NCI-H2107 treated with DMSO at 0.1 percent for 48 hours (cell line): ENCODE measurements around the gene CEP83.

Experiments
- DNase-seq: peaks from one replicate; lab custom pipeline; 2025; ENCODE audit not compliant: unreplicated experiment; lab: John Stamatoyannopoulos, UW

The CEP83 gene

DNA sequence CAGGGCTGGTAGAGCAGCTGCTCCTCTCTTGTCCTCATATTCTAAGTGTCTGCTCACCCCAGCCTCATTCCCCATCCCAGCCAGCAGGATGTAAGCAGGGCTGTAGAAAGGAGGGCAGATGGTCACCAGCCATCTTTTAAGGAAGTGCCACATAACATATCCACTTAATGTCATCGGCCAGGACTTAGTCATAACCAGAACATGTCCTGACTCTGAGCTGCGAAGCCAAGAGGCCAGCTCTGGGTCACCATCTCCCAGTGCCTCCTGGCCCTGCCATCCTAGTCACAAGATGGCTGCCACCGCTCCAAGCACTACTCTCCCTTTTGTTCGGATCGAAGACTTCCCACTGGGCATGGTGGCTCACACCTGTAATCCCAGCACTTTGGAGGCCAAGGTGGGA is 187.4 kb downstream of the CEP83 start:
- no peak for DNase-seq

DNA sequence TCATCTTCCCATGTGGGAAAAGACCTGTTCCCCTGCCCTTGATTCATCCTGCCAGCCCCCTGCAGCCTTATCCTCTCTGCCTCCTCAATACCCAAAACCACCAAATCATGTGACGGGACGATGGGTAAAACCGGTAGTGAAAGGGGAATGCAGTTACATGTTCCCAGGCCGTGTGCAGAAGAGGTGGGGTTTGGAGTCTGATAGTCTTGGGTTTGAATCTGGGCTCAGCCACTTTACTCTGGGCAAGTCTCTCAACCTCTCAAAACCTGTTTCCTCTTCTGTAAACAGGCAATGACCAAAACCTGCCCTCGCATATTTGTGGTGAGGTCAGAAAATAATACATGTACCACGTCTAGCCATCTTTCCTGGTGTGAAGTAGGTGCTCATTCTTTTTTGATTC is 188.3 kb downstream of the CEP83 start:
- no peak for DNase-seq

DNA sequence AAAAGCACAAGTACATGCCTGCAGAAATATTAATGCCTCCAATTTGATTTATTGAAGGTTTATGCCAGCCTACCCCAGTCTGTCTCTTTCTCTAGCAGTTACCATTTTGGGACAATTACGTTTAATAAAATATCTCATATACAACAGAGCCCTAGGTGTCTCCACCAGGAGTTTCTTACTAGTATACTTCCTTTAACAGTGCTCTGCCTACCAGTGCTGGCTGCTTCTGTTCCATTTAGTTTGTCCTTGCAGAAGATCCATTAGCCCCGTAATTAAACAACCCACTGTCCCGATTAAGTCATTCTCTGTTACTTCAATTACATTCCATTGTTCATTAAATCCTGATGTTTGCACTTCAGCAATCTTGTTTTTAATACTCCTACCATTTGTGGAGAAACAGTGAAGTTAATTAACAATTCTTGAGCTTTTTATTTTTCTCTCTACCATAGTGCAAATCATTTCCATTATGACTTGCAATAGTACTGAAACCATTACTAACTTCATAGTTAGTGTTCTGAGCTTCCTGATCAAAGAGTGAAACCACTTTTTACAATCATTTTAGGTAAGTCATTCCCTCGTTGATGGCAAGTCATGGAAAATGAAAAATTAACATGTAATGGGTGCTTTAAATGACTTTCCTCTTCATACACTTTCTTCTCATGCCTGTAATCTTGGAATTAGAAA is 190.2 kb downstream of the CEP83 start:
- no peak for DNase-seq

DNA sequence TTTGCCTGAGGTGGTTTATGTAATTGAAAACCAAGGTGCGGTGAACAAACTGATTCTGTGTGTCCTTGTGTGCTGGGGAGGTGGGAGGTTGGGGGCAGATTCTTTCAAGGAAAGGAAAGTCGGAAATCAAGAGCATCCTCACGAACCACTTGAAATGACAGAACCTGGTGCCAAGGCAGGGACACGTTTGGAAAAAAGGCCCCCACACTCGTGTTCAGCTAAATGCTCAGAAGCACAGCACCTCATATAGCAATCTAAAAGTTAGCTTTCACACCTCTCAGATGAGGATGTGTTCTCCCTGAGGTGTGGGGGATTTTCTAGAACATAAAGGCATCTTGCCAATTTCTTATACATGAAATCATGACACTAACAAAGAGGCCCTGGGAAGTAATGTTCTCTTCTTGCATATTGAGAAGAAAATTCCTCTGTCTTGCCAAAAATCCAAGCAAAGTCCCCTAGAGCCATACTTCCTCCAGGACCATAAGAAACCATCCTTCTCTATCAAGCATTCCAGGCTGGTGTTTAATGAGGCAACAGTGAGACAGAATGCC is 191.7 kb downstream of the CEP83 start:
- DNase-seq, result no peak

DNA sequence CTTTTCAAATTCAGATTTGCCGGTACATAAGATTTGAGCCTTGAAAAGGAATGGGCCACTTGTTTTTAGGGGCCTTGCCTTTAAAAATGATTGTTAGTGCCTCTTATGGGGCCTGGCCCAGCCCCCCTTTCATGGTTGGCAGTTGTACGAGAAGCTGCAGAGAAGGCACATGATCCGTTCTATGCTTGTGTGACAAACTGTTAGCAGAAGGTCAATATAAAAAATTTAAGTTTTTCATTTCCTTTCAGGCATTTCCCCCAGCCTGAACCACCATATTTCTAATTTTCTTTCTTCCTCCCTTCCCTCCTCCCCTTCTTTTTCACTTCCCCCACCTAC is 192.2 kb downstream of the CEP83 start:
- no peak for DNase-seq

DNA sequence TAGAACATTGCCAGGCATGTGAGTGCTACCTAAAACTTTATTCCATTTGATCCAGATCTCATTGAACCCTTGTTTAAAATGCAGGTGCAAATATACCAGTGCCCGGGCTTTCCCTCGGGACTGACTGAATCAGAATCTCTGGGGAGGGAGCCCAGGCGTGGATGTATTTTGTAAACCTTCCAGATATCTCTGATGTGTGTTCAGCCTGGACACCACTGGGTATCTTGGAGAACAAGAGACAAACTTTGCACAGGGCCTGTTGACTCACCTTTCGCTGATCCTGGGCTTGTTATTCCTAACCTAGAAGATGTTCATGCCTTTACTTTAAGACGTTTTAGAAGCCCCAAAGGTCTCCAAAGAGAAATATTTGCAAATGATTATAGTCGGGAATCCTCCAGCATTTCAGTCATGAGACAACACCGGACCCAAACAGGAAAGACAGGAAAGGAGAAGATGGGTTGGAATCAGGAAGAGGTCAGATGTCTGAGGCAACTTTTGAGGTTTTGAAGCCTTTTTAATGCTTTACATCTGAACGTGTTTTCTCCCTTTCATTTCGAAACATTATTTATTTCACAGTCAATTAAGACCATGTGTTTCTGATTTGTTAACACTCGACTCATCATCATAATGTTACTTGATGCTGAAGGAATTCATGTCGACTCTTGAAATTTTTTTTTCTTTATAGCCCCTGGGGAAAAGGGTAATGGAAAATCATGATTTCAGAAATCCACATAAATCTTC is 192.7 kb downstream of the CEP83 start:
- DNase-seq, result no peak

DNA sequence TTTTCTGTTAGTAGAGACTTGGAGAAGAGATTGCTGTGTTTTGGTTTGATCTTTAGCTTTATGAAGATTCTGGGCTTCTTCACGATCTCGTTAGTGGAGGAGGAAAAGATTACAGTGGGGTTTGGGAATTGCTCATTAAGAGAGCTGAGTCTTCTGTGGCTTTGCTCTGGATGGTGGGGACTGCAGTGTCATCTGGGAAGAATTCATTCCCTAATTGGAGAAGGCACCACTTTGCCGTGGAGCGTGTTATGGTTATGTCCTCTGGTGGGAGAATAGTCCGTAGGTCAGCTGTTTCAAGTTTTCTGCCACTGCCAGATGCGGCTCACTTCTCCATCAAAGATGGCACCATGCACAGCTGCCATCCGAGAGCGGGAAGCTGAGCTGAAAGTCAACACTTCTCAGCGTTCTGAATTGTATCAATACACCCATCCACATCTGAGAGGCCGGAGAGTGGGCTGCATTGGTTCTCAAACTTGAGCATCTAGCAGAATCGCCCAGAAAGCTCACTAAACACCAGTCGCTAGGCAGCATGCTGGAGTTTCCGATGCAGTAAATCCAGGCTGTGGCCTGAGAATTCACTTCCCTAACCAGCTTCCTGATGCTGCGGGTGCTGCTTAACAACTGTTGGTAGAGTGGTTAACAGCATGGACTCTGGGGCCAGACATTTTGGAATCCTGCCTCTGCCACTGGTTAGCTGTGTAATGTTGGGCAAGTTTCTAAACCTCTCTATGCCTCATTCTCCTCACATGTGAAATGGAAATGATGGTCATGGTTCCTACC is 193.5 kb downstream of the CEP83 start:
- no peak for DNase-seq

DNA sequence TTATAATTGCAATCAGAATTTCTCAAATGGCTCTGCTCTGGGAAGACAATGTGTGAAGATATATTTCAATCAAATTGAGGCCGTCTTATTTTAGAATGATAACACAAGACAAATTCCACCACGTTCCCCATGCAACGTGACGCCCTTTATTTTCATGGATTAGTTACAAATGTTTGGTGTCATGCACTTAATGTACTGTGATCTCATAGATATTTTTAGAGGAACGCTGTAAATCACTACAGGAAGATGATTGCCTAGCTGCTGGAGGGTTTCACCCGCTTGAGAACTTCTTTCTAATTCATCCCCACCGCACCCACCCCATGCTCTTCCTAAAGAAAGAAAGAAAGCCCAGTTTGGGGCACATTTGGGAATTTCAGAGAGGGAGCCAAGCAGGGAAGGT is 194.1 kb downstream of the CEP83 start:
- no peak for DNase-seq

DNA sequence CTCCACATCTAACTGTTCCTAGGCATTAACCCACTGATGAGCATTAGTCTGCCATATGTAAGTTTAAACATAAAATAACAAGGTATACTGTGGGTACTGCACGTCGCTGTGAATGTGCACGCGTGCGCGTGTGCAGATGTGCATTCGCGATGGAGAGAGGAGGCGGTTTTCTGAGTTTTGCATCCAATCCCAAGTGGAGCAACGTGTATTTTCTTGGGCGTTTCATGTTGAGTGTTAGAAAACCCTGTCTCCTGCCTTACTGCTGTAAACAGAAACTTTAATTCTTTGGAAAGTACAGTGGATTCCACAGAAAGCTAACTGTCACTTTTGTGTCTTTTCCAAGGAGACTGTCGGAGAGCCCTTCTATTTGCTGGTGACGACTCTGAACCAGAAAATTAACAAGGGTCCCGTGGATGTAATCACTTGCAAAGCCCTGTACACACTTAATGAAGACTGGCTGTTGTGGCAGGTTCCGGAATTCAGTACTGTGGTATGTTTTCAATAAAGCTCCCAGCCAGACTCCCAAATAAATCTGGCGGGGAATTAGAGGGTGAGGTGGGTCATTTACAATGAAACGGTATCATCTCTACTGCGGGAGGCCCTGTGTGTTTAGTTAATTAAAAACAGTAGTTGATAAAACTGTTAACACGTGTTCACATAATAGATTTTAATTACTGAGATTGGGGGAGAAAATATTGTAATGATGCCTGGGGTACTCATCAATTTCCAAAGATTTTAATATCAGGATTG is 194.8 kb downstream of the CEP83 start:
- DNase-seq, result no peak

DNA sequence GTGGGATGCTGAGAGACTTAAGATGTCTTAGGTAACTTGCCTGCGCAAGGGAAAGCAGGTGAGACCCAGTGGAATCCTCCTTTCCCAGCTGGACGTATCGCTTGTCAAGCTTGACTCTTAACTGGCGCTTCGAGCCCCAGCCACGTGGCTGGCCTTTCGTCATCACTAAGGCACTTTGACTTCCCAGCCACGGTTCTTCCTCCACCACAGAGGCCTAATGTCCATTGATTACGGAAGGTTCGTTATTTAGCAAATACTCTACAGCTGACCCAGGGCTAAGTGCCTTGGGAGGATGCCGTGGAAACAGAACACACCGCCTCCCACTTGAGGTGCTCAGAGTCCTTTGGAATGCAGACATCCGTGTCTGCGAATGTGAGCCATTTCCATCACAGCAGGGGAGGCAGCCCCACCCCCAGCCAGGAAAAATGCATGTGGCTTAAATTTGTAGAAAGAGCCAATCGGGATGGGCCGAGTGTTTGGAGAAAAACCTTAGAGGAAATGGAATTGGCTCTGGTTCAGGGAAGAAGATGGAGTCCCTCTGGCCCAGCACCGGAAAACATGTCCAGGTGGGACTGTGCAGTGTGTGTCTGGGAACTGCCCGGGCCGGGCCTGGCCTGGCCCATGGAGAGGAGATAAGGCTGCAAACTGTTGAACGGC is 195.6 kb downstream of the CEP83 start:
- DNase-seq, result no peak

DNA sequence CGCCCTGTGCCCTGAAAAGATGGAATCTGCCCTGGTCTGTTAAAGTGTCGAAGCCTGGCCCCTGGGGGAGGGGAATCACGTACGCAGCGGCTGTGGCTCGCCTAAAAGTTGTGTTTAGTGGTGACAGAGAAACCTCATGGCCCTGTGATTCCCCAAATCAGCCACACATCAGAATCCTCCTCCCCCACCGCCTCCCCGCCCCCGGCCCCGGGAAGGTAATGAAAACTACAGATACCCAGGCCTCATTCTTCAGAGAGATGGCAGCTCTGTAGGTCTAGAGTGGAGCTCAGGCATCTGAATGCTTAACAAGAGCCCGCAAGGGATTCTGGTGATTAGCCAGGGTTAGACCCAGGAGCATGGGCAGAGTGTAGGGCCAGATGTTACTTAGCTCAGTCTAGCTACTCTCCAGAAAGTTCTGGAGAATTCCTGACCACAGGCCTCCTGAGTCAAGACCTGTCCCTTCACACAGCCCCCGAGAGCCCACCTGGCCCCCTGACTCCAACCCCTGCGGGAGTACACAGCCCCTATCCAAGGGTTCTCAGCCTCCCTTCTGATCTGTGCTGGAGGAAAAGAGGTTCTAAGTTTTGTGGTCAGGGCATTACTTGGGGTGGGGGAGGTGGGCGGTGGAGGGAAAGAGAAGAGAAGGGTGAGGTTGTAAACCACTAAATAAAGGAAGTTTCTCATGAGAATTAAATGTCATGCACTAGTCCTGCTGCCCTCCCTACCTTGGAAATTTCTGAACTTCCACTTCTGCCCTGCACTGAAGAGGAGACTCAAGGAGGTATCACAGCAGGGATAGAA is 196.5 kb downstream of the CEP83 start:
- DNase-seq, result no peak

DNA sequence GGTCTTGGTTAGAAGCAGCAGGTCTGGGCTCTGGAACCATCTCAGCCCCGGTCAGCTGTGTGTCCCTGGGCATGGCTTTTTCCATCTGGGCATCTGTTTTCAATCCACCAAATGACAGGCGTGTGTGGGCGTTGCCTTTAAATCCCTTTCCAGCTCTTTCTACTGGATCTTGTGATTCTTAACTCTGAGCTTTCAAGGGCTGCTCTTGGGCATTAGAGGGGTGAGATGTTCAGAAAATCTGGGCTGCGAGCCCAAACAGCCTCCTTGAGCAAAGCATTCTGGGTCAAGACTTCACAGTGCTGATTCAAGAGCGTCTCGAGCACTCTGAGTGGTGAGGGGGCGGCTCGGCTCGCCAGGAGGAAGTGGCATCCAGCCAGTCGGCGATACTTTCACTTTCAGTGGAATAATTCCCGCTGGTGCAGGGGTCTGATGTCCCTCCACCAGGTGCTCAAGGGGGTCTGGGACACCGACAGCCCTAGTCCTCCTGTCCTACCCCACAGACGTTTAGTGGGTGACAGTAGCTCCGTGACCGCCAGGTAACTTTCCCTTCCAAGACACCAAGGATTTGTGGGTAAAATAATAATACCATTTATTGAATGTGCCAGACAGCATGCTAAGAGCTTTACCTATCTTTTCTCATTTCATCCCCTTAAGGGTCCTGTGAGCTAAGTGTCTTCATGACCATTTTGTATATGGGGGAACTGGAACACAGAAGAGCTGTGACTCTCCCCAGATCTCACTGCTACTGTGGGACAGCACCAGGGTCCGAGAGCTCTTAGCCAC is 197.2 kb downstream of the CEP83 start:
- peak; percentile 58 for DNase-seq

DNA sequence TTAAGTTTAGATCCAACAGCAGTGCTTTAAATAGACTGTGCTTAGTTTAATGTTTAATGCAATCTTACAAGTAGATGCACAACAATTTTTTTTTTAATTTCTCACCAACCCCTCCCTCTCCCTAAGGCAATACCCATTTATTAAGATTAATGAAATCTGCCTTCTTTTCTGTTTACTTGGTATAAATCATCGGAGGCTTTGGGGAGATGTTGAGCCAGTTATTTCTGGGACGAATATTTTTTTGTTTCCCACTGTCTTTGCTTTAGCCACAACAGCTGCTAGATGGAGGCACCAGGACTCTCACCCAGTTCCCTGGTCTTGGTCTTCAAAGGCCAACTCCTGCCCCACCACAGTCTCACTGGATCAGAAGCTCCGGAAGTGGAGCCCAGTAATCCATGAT is 197.9 kb downstream of the CEP83 start:
- DNase-seq, result no peak

DNA sequence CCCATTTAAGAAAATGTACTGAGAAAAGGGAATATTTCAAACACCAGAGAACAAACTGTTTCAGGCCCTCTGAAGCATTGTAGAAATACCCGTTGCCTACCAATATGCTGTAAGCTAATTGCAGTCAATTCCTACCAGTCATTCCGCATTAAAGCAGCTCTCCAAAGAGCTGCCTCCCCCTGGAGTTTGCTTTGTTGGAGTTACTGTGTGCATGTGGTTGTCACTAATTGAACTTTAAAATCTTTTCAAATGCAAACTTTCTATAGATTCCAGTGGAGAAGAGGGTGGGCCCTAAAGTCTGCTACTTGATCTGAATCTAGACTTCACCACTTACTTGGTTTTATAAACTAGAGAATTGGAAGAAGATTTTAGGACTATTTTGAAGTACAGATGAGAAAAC is 198.5 kb downstream of the CEP83 start:
- DNase-seq, result no peak

DNA sequence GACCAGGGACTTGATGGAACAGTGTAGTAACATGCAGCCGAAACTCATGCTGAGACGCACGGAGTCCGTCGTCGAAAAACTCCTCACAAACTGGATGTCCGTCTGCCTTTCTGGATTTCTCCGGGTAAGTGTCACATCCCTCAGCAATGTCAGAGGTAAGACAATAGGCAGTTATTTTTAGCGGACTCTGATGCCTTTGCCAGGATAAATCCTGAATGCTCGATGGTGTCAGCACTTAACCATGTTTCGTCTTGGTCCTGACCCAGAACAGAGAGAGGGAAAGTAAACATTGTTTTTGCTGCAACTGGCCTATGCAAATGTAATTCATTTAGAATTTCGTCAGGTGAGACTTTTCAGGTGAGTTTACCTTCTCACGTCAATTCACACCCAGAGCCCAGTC is 198.9 kb downstream of the CEP83 start:
- no peak for DNase-seq

DNA sequence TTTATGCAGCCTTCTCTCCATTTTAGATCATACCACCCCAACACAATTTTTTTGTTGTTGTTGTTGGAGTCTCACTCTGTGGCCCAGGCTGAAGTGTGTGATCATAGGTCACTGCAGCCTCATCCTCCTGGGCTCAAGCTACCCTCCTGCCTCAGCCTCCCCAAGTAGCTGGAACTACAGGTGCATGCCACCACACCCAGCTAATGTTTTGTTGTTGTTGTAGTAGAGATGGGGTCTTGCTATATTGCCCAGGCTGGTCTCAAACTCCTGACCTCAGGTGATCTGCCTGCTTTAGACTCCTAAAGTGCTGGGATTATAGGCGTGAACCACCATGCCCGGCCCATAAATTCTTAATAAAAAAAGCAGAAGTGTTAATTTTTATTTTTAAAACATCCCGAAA is 199.7 kb downstream of the CEP83 start:
- no peak for DNase-seq

DNA sequence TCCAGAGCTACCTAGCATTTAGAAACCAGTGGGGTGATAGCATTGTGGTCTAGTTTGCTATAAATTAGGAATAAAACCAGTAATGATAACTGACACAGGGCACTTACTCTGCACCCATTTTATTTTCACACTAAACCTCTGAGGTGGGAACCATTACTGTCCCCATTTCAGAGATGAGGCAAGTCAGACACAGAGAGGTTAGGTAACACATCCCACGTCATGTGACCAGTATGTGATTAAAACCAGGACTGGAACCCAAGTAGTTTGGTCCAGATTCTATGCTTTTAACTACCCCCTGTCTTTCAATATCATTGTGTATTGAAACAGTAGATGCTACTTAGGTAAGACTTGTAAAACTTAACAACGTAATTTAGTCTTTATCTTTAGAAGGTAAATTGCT is 201.1 kb downstream of the CEP83 start:
- DNase-seq, result no peak
